Nephron (organoid): Measurements from ENCODE around the gene TRNAU1AP.
"Not testable (repeated sequence)": the region's sequence is repeated elsewhere in the genome, so short reads cannot be mapped to it uniquely, and the experiment has no call there.

Source experiments
- H3K27ac Mint-ChIP-seq, 3 experiments: 2 replicates each; pipeline ENCODE4 v1.8.0; 2020; ENCODE audit warnings: mixed read lengths in 3 of 3, mild to moderate bottlenecking in 2 of 3, moderate library complexity in 1 of 3
- H3K27me3 Mint-ChIP-seq: 2 replicates; pipeline ENCODE4 v1.8.0; 2021; ENCODE audit warnings: low read depth, mild to moderate bottlenecking, moderate library complexity, mixed read lengths
- H3K36me3 Mint-ChIP-seq: 2 replicates; pipeline ENCODE4 v1.8.0; 2020; ENCODE audit warnings: low read depth, mixed read lengths
- H3K4me1 Mint-ChIP-seq: 2 replicates; pipeline ENCODE4 v1.8.0; 2020; ENCODE audit warnings: mixed read lengths
- H3K4me3 Mint-ChIP-seq, 3 experiments: 2 replicates each; pipeline ENCODE4 v1.8.0; 2020; ENCODE audit warnings: mild to moderate bottlenecking in 3 of 3, mixed read lengths in 3 of 3, moderate library complexity in 2 of 3
- H3K9me3 Mint-ChIP-seq: 2 replicates; pipeline ENCODE4 v1.8.0; 2020; ENCODE audit warnings: mixed read lengths
- TF ChIP-seq, protein P1 (sequence below), 3 experiments: fragments of 200-600 bp; sonication (generic); IDR thresholded peaks; one replicate each; pipeline ENCODE4 v1.5.0; 2021; ENCODE audit warnings: antibody characterized with exemption in 3 of 3; ENCODE audit not compliant: unreplicated experiment in 3 of 3

The TRNAU1AP gene

DNA sequence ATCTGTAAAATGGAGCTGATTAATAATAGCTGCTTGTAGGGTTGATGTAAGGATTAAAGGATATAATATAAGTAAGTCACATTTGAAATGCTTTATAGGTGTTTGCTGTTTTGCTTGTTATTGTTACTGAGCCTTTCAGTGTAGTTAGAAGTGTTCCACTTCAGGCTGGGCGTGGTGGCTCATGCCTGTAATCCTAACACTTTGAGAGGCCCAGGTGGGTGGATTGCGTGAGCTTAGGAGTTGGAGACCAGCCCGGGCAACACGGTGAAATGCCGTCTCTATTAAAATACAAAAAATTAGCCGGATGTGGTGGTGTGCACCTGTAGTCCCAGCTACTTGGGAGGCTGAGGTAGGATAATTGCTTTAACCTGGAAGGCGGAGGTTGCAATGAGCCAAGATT is 12.2 kb downstream of the TRNAU1AP start:
- no peaks in the 10 kb centered on the region for H3K27me3 Mint-ChIP-seq
- TF ChIP-seq, protein P1, sequence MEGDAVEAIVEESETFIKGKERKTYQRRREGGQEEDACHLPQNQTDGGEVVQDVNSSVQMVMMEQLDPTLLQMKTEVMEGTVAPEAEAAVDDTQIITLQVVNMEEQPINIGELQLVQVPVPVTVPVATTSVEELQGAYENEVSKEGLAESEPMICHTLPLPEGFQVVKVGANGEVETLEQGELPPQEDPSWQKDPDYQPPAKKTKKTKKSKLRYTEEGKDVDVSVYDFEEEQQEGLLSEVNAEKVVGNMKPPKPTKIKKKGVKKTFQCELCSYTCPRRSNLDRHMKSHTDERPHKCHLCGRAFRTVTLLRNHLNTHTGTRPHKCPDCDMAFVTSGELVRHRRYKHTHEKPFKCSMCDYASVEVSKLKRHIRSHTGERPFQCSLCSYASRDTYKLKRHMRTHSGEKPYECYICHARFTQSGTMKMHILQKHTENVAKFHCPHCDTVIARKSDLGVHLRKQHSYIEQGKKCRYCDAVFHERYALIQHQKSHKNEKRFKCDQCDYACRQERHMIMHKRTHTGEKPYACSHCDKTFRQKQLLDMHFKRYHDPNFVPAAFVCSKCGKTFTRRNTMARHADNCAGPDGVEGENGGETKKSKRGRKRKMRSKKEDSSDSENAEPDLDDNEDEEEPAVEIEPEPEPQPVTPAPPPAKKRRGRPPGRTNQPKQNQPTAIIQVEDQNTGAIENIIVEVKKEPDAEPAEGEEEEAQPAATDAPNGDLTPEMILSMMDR (IDR thresholded peaks at IDR 0.05; ENCODE audit: unreplicated experiment in 3 of 3): no peak
- H3K4me3 Mint-ChIP-seq: no peak overlapping the region
- H3K4me1 Mint-ChIP-seq: no peaks in the 10 kb centered on the region
- peaks cover 57% of the 10 kb centered on the region for H3K36me3 Mint-ChIP-seq
- no peak overlapping the region for H3K27ac Mint-ChIP-seq
- H3K9me3 Mint-ChIP-seq: no peaks in the 10 kb centered on the region

DNA sequence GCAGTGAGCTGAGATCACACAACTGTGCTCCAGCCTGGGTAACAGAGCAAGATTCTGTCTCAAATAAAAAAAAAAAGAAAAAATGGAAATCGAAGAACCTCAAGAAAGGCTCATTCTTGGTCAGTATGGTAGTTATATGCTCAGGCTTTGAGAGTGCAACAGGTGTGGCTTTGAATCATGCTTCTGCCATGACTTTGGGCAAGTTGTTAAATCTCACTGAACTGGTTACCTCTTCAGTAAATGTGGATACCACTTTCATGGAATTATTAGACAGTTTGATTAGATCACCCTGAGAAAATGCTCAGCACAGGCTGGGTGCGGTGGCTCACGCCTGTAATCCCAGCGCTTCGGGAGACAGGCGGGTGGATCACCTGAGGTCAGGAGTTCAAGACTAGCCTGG is 12.8 kb downstream of the TRNAU1AP start:
- Mint-ChIP-seq H3K27ac (no peak overlapping the region), H3K4me3 (no peak overlapping the region), H3K36me3 (peaks cover 50% of the 10 kb centered on the region), H3K4me1 (no peaks in the 10 kb centered on the region), H3K27me3 (no peaks in the 10 kb centered on the region), H3K9me3 (no peaks in the 10 kb centered on the region)
- TF ChIP-seq, protein P1 (IDR thresholded peaks at IDR 0.05; ENCODE audit: unreplicated experiment in 3 of 3): no peak

DNA sequence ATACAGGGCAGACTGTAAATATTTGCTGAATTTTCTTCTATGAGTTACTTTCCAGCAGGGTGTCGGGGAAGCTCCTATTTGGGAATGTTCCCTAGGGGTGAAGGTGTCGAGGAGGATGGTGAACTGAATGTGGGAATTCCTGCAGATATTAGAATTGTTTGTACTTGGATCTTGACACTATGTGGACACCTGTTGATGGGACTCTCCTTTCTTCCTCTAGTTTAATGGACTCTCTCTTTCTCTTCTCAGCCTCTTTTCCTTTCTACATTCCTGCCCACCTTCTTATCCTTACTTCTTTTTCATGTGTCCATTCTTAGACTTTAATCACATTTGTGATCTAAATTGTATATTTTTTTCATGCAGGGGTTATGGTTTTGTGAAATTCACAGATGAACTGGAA is 14.0 kb downstream of the TRNAU1AP start:
- H3K27ac Mint-ChIP-seq: no peak overlapping the region
- no peaks in the 10 kb centered on the region for H3K4me1 Mint-ChIP-seq
- no peak overlapping the region for H3K4me3 Mint-ChIP-seq
- H3K36me3 Mint-ChIP-seq: peaks cover 50% of the 10 kb centered on the region
- TF ChIP-seq, protein P1 (IDR thresholded peaks at IDR 0.05; ENCODE audit: unreplicated experiment in 3 of 3): no peak
- H3K9me3 Mint-ChIP-seq: no peaks in the 10 kb centered on the region
- no peaks in the 10 kb centered on the region for H3K27me3 Mint-ChIP-seq

DNA sequence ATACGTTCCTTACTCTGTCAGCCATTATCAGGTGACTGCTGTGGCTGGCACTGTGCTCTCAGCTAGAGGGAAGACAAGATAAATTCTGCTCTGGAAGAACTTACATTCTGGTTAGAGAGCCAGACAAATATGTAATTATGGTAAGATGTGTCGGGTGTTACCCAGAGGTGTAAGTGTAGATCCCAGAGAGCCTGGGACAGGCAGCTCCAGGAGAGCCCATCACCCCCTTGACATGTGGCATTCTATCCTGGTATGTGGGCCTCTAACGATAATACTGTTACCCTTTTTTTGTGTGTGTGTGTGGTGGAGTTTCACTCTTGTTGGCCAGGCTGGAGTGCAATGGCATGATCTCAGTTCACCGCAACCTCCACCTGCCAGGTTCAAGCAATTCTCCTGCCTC is 19.0 kb downstream of the TRNAU1AP start:
- H3K4me1 Mint-ChIP-seq: no peaks in the 10 kb centered on the region
- H3K9me3 Mint-ChIP-seq: no peaks in the 10 kb centered on the region
- TF ChIP-seq, protein P1 (IDR thresholded peaks at IDR 0.05; ENCODE audit: unreplicated experiment in 3 of 3): no peak
- no peak overlapping the region for H3K4me3 Mint-ChIP-seq
- no peaks in the 10 kb centered on the region for H3K27me3 Mint-ChIP-seq
- H3K36me3 Mint-ChIP-seq: peaks cover 40% of the 10 kb centered on the region
- H3K27ac Mint-ChIP-seq: no peak overlapping the region

DNA sequence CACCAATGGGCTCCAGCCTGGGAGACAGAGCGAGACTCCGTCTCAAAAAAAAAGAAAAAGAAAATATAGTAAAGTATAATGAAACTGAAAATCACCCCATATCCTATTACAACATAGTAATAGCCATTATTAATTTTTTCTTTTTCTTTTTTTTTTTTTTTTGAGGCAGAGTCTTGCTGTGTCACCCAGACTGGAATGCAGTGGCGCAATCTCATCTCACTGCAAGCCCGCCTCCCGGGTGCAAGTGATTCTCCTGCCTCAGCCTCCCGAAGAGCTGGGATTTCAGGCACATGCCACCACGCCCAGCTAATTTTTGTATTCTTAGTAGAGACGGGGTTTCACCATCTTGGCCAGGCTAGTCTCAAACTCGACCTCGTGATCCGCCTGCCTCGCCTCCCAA is 20.0 kb downstream of the TRNAU1AP start:
- H3K27ac Mint-ChIP-seq: not testable (repeated sequence)

DNA sequence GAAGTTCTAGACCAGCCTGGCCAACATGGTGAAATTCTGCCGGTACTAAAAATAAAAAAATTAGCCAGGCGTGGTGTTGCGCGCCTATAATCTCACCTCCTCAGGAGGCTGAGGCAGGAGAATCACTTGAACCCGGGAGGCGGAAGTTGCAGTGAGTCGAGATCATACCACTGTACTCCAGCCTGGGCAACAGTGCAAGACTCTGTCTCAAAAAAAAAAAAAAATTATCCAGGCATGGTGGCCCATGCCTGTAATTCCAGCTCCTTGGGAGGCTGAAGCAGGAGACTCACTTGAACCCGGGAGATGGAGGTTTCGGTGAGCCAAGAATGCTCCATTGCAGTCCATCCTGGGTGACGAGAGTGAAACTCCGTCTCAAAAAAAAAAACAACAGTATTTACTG is 20.7 kb downstream of the TRNAU1AP start:
- Mint-ChIP-seq H3K9me3 (no peaks in the 10 kb centered on the region), H3K4me1 (no peaks in the 10 kb centered on the region), H3K27me3 (no peaks in the 10 kb centered on the region), H3K36me3 (peaks cover 39% of the 10 kb centered on the region), H3K27ac (no peak overlapping the region), H3K4me3 (no peak overlapping the region)
- TF ChIP-seq, protein P1 (IDR thresholded peaks at IDR 0.05; ENCODE audit: unreplicated experiment in 3 of 3): no peak

More for the DNA sequence above, 20.0 kb downstream of the TRNAU1AP start:
- H3K4me1 Mint-ChIP-seq, H3K27me3 Mint-ChIP-seq, H3K4me3 Mint-ChIP-seq, H3K9me3 Mint-ChIP-seq: not testable (repeated sequence)
- H3K36me3 Mint-ChIP-seq: peaks cover 39% of the 10 kb centered on the region
